ENCODE measurements around the gene NAPG.
"Not testable (repeated sequence)": the region's sequence is repeated elsewhere in the genome, so short reads cannot be mapped to it uniquely, and the experiment has no call there.

Gene NAPG

GRCh38 chr18:10490401-10491165 is 35.2 kb upstream of the NAPG start:
- no peak overlapping the region for H3K9ac ChIP-seq (ENCODE audit: low read depth, low read length)
- no peaks in the 10 kb centered on the region for H3K4me1 ChIP-seq (ENCODE audit: control insufficient read depth, insufficient read depth, low read length)
- H3K36me3 ChIP-seq (ENCODE audit: control insufficient read depth, insufficient read depth, low read length) = no peaks in the 10 kb centered on the region
- no peak overlapping the region for H3K4me3 ChIP-seq (ENCODE audit: low read depth, low read length)
- no peaks in the 10 kb centered on the region for H3K27me3 ChIP-seq (ENCODE audit: control insufficient read depth, insufficient read depth, low read length)
- no peaks in the 10 kb centered on the region for H3K9me3 ChIP-seq (ENCODE audit: control insufficient read depth, insufficient read depth, low read length)

GRCh38 chr18:10495936-10496335 is 29.9 kb upstream of the NAPG start:
- Histone ChIP-seq H3K27me3 (ENCODE audit: control insufficient read depth, insufficient read depth, low read length) (no peaks in the 10 kb centered on the region), H3K36me3 (ENCODE audit: control insufficient read depth, insufficient read depth, low read length) (no peaks in the 10 kb centered on the region), H3K9me3 (ENCODE audit: control insufficient read depth, insufficient read depth, low read length) (no peaks in the 10 kb centered on the region), H3K4me1 (ENCODE audit: control insufficient read depth, insufficient read depth, low read length) (no peaks in the 10 kb centered on the region), H3K4me3 (ENCODE audit: low read depth, low read length) (no peak overlapping the region), H3K9ac (ENCODE audit: low read depth, low read length) (no peak overlapping the region)

GRCh38 chr18:10497206-10497749 is 28.5 kb upstream of the NAPG start:
- no peaks in the 10 kb centered on the region for H3K27me3 ChIP-seq (ENCODE audit: control insufficient read depth, insufficient read depth, low read length)
- no peaks in the 10 kb centered on the region for H3K36me3 ChIP-seq (ENCODE audit: control insufficient read depth, insufficient read depth, low read length)
- no peaks in the 10 kb centered on the region for H3K4me1 ChIP-seq (ENCODE audit: control insufficient read depth, insufficient read depth, low read length)
- H3K9ac ChIP-seq (ENCODE audit: low read depth, low read length) = no peak overlapping the region
- H3K4me3 ChIP-seq (ENCODE audit: low read depth, low read length) = no peak overlapping the region
- H3K9me3 ChIP-seq (ENCODE audit: control insufficient read depth, insufficient read depth, low read length) = no peaks in the 10 kb centered on the region

GRCh38 chr18:10499230-10499629 is 26.6 kb upstream of the NAPG start:
- no peak overlapping the region for H3K4me3 ChIP-seq (ENCODE audit: low read depth, low read length)

GRCh38 chr18:10500038-10500437 is 25.8 kb upstream of the NAPG start:
- H3K27me3 ChIP-seq (ENCODE audit: control insufficient read depth, insufficient read depth, low read length) = no peaks in the 10 kb centered on the region
- H3K4me3 ChIP-seq (ENCODE audit: low read depth, low read length) = no peak overlapping the region
- H3K4me1 ChIP-seq (ENCODE audit: control insufficient read depth, insufficient read depth, low read length) = no peaks in the 10 kb centered on the region
- no peak overlapping the region for H3K9ac ChIP-seq (ENCODE audit: low read depth, low read length)
- no peaks in the 10 kb centered on the region for H3K9me3 ChIP-seq (ENCODE audit: control insufficient read depth, insufficient read depth, low read length)
- H3K36me3 ChIP-seq (ENCODE audit: control insufficient read depth, insufficient read depth, low read length) = no peaks in the 10 kb centered on the region

More at GRCh38 chr18:10499230-10499629, 26.6 kb upstream of the NAPG start:
- Histone ChIP-seq H3K4me1 (ENCODE audit: control insufficient read depth, insufficient read depth, low read length) (no peaks in the 10 kb centered on the region), H3K27me3 (ENCODE audit: control insufficient read depth, insufficient read depth, low read length) (no peaks in the 10 kb centered on the region), H3K36me3 (ENCODE audit: control insufficient read depth, insufficient read depth, low read length) (no peaks in the 10 kb centered on the region), H3K9ac (ENCODE audit: low read depth, low read length) (no peak overlapping the region), H3K9me3 (ENCODE audit: control insufficient read depth, insufficient read depth, low read length) (no peaks in the 10 kb centered on the region)

- H3K36me3 ChIP-seq (ENCODE audit: control insufficient read depth, insufficient read depth, low read length) = no peaks in the 10 kb centered on the region
- H3K9me3 ChIP-seq (ENCODE audit: control insufficient read depth, insufficient read depth, low read length) = no peaks in the 10 kb centered on the region
- H3K27me3 ChIP-seq (ENCODE audit: control insufficient read depth, insufficient read depth, low read length) = no peaks in the 10 kb centered on the region
- no peak overlapping the region for H3K4me3 ChIP-seq (ENCODE audit: low read depth, low read length)
- H3K4me1 ChIP-seq (ENCODE audit: control insufficient read depth, insufficient read depth, low read length) = no peaks in the 10 kb centered on the region
- no peak overlapping the region for H3K9ac ChIP-seq (ENCODE audit: low read depth, low read length)
Observed at GRCh38 chr18:10504723-10505122, 21.1 kb upstream of the NAPG start.

- H3K4me3 ChIP-seq (ENCODE audit: low read depth, low read length); H3K9me3 ChIP-seq (ENCODE audit: control insufficient read depth, insufficient read depth, low read length); H3K9ac ChIP-seq (ENCODE audit: low read depth, low read length); H3K36me3 ChIP-seq (ENCODE audit: control insufficient read depth, insufficient read depth, low read length); H3K4me1 ChIP-seq (ENCODE audit: control insufficient read depth, insufficient read depth, low read length); H3K27me3 ChIP-seq (ENCODE audit: control insufficient read depth, insufficient read depth, low read length): not testable (repeated sequence)
Observed at GRCh38 chr18:10505892-10506291, 19.9 kb upstream of the NAPG start.

- H3K36me3 ChIP-seq (ENCODE audit: control insufficient read depth, insufficient read depth, low read length) = no peaks in the 10 kb centered on the region
- H3K9me3 ChIP-seq (ENCODE audit: control insufficient read depth, insufficient read depth, low read length) = no peaks in the 10 kb centered on the region
- H3K4me1 ChIP-seq (ENCODE audit: control insufficient read depth, insufficient read depth, low read length) = no peaks in the 10 kb centered on the region
- no peak overlapping the region for H3K9ac ChIP-seq (ENCODE audit: low read depth, low read length)
- H3K27me3 ChIP-seq (ENCODE audit: control insufficient read depth, insufficient read depth, low read length) = no peaks in the 10 kb centered on the region
- H3K4me3 ChIP-seq (ENCODE audit: low read depth, low read length) = no peak overlapping the region
Observed at GRCh38 chr18:10508591-10508990, 17.2 kb upstream of the NAPG start.

GRCh38 chr18:10511236-10511635 is 14.6 kb upstream of the NAPG start:
- Histone ChIP-seq H3K27me3 (ENCODE audit: control insufficient read depth, insufficient read depth, low read length) (no peaks in the 10 kb centered on the region), H3K4me3 (ENCODE audit: low read depth, low read length) (no peak overlapping the region), H3K9ac (ENCODE audit: low read depth, low read length) (no peak overlapping the region), H3K9me3 (ENCODE audit: control insufficient read depth, insufficient read depth, low read length) (no peaks in the 10 kb centered on the region), H3K4me1 (ENCODE audit: control insufficient read depth, insufficient read depth, low read length) (no peaks in the 10 kb centered on the region), H3K36me3 (ENCODE audit: control insufficient read depth, insufficient read depth, low read length) (no peaks in the 10 kb centered on the region)

- no peaks in the 10 kb centered on the region for H3K36me3 ChIP-seq (ENCODE audit: control insufficient read depth, insufficient read depth, low read length)
- no peak overlapping the region for H3K4me3 ChIP-seq (ENCODE audit: low read depth, low read length)
- no peaks in the 10 kb centered on the region for H3K27me3 ChIP-seq (ENCODE audit: control insufficient read depth, insufficient read depth, low read length)
- no peaks in the 10 kb centered on the region for H3K4me1 ChIP-seq (ENCODE audit: control insufficient read depth, insufficient read depth, low read length)
- H3K9ac ChIP-seq (ENCODE audit: low read depth, low read length) = no peak overlapping the region
- no peaks in the 10 kb centered on the region for H3K9me3 ChIP-seq (ENCODE audit: control insufficient read depth, insufficient read depth, low read length)
Observed at GRCh38 chr18:10514082-10514481, 11.7 kb upstream of the NAPG start.

- no peaks in the 10 kb centered on the region for H3K4me1 ChIP-seq (ENCODE audit: control insufficient read depth, insufficient read depth, low read length)
- no peaks in the 10 kb centered on the region for H3K27me3 ChIP-seq (ENCODE audit: control insufficient read depth, insufficient read depth, low read length)
- no peaks in the 10 kb centered on the region for H3K9me3 ChIP-seq (ENCODE audit: control insufficient read depth, insufficient read depth, low read length)
- no peak overlapping the region for H3K9ac ChIP-seq (ENCODE audit: low read depth, low read length)
- H3K4me3 ChIP-seq (ENCODE audit: low read depth, low read length) = no peak overlapping the region
- no peaks in the 10 kb centered on the region for H3K36me3 ChIP-seq (ENCODE audit: control insufficient read depth, insufficient read depth, low read length)
Observed at GRCh38 chr18:10514601-10515000, 11.2 kb upstream of the NAPG start.

GRCh38 chr18:10515456-10515855 is 10.4 kb upstream of the NAPG start:
- no peaks in the 10 kb centered on the region for H3K27me3 ChIP-seq (ENCODE audit: control insufficient read depth, insufficient read depth, low read length)
- no peaks in the 10 kb centered on the region for H3K36me3 ChIP-seq (ENCODE audit: control insufficient read depth, insufficient read depth, low read length)
- H3K9me3 ChIP-seq (ENCODE audit: control insufficient read depth, insufficient read depth, low read length) = no peaks in the 10 kb centered on the region
- no peak overlapping the region for H3K9ac ChIP-seq (ENCODE audit: low read depth, low read length)
- H3K4me1 ChIP-seq (ENCODE audit: control insufficient read depth, insufficient read depth, low read length) = no peaks in the 10 kb centered on the region
- no peak overlapping the region for H3K4me3 ChIP-seq (ENCODE audit: low read depth, low read length)
